Esophagus squamous epithelium (tissue), 4 donors: ENCODE data around the gene GEMIN8.

Experiments
- POLR2A ChIP-seq, 4 donors: fragments of 450-650 bp; IDR thresholded peaks; one replicate each; pipeline ENCODE4 v1.6.1; 2017; ENCODE audit warnings: antibody characterized with exemption in 4 of 4, mild to moderate bottlenecking in 4 of 4, moderate library complexity in 3 of 4
- TF ChIP-seq, protein P1 (sequence below), 6 experiments: fragments of 450-650 bp in 4 of 6; fragments of 200-600 bp in 2 of 6; sonication (generic) in 2 of 6; IDR thresholded peaks; one replicate each; pipeline ENCODE4 v1.5.1; 2016 to 2019; ENCODE audit warnings: antibody characterized with exemption in 6 of 6, mild to moderate bottlenecking in 4 of 6, moderate library complexity in 4 of 6

DNA sequence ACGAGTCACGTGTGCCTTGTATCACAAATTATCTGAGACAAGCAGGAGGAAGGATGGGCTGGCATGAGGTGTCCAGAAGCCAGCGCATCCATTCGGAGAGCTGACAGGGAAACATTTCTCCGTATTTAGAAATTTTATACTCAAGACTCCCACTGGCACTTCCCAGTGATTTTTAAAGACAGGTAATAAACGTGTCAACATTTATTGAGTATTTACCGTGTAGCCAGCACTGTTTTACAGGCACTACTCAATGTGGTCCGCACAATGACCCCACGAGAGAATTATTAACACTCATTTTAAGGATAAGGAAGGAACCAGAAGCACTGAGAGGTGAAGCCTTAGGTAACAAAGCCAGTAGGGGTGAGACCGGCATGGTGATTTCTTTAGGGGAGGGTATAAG, 23.2 kb downstream of the GEMIN8 start:
- TF ChIP-seq, protein P1, sequence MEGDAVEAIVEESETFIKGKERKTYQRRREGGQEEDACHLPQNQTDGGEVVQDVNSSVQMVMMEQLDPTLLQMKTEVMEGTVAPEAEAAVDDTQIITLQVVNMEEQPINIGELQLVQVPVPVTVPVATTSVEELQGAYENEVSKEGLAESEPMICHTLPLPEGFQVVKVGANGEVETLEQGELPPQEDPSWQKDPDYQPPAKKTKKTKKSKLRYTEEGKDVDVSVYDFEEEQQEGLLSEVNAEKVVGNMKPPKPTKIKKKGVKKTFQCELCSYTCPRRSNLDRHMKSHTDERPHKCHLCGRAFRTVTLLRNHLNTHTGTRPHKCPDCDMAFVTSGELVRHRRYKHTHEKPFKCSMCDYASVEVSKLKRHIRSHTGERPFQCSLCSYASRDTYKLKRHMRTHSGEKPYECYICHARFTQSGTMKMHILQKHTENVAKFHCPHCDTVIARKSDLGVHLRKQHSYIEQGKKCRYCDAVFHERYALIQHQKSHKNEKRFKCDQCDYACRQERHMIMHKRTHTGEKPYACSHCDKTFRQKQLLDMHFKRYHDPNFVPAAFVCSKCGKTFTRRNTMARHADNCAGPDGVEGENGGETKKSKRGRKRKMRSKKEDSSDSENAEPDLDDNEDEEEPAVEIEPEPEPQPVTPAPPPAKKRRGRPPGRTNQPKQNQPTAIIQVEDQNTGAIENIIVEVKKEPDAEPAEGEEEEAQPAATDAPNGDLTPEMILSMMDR (IDR thresholded peaks at IDR 0.05), result no peak
- no peak for TF ChIP-seq POLR2A (IDR thresholded peaks at IDR 0.05)
